ENCODE data around the gene SPTB. TPM values are rescaled to one million over a fixed set of nuclear protein-coding genes. Genes with fewer than 3 reads are reported as not detected.

Gene SPTB
- total RNA-seq, 1 experiment from 2014 or later: 2.3 TPM

- H3K18ac ChIP-seq (ENCODE audit: insufficient read length, low read depth, low read length): no peak overlapping the region
- no peak overlapping the region for H3K27ac ChIP-seq (ENCODE audit: insufficient read length, low read depth, low read length)
- no peak overlapping the region for H3K14ac ChIP-seq (ENCODE audit: insufficient read depth, low read length)
- Mint-ChIP-seq H3K27ac (no peak overlapping the region), H3K4me3 (no peak overlapping the region), H3K9me3 (no peaks in the 10 kb centered on the region; a peak in 2 of 5 replicates), H3K4me1 (peaks cover 56 to 74% of the 10 kb centered on the region in 2 experiments), H3K27me3 (ENCODE audit: low read depth) (peaks cover 23% of the 10 kb centered on the region), H3K36me3 (ENCODE audit: insufficient read depth in 1 of 3, low read depth in 3 of 3) (no peaks in the 10 kb centered on the region; a peak in 1 of 7 replicates)
- no peak overlapping the region for H3K56ac ChIP-seq (ENCODE audit: insufficient read length, low read depth, low read length)
- H4K5ac ChIP-seq (ENCODE audit: insufficient read length, low read depth, low read length): no peak overlapping the region
- H3K79me1 ChIP-seq (ENCODE audit: insufficient read depth, low read depth, low read length, poor library complexity, severe bottlenecking): no peaks in the 10 kb centered on the region
- H3K9ac ChIP-seq (ENCODE audit: extremely low read depth, insufficient read length, low read length): no peak overlapping the region
- no peak overlapping the region for H2BK120ac ChIP-seq (ENCODE audit: low read depth, low read length, poor library complexity, severe bottlenecking)
- no peak overlapping the region for H3K23ac ChIP-seq (ENCODE audit: insufficient read length, low read depth, low read length)
- H3K27me3 ChIP-seq (ENCODE audit: insufficient read depth, low read length): no peaks in the 10 kb centered on the region
- no peak for DNase-seq
- WGBS (ENCODE audit: extremely low coverage, insufficient read length, low lambda C conversion rate): no CpG with 5 or more reads among the region's 19 CpGs
- no peak overlapping the region for H2BK15ac ChIP-seq (ENCODE audit: low read depth, low read length)
- no peak overlapping the region for H2AK5ac ChIP-seq (ENCODE audit: insufficient read length, low read length)
- no peak overlapping the region for H4K8ac ChIP-seq (replicated peaks; ENCODE audit: insufficient read length, low read depth, low read length)
- no peak overlapping the region for H4K91ac ChIP-seq (ENCODE audit: insufficient read length, low read depth, low read length)
- H3K4me2 ChIP-seq (ENCODE audit: insufficient read depth, insufficient read length, low read length): no peak overlapping the region
- H3K4ac ChIP-seq (ENCODE audit: low read depth, low read length): no peak overlapping the region
- H3K9me3 ChIP-seq (ENCODE audit: control insufficient read depth, low read depth, low read length): no peaks in the 10 kb centered on the region
- peaks cover 5% of the 10 kb centered on the region; the same call in 1 of the 2 replicates for H3K4me1 ChIP-seq (ENCODE audit: insufficient read depth, low read length)
- no peaks in the 10 kb centered on the region for H4K20me1 ChIP-seq (ENCODE audit: control insufficient read depth, insufficient read depth, insufficient read length)
- no peak overlapping the region for H3T11ph ChIP-seq (ENCODE audit: low read length)
- H3K23me2 ChIP-seq (ENCODE audit: insufficient read length, low read depth, low read length, poor library complexity, severe bottlenecking): peaks cover 4% of the 10 kb centered on the region
- no peak overlapping the region for H2BK20ac ChIP-seq (ENCODE audit: low read depth, low read length, poor library complexity, severe bottlenecking)
- H3K79me2 ChIP-seq (ENCODE audit: insufficient read depth, low read length): no peaks in the 10 kb centered on the region
- no peak overlapping the region for H2BK12ac ChIP-seq (ENCODE audit: insufficient read length, low read depth, low read length)
- H2BK5ac ChIP-seq (ENCODE audit: insufficient read length, low read length): no peak overlapping the region
- no peak overlapping the region for H2AFZ ChIP-seq (ENCODE audit: low read length)
- TF ChIP-seq CTCF (conservative IDR thresholded peaks at IDR 0.05): no peak
Measured at GRCh38 chr14:64762044-64763034, 117.4 kb downstream of the SPTB start.
